PC-9 (cell line): ENCODE data around the gene SMTNL2.
"Not testable (repeated sequence)": the region's sequence is repeated elsewhere in the genome, so short reads cannot be mapped to it uniquely, and the experiment has no call there.

Experiments used
- EZH2 ChIP-seq: fragments of 200-600 bp; sonication (generic); IDR thresholded peaks from 2 replicates; pipeline ENCODE4 v1.8.0; 2017; ENCODE audit warnings: antibody characterized with exemption, low read depth
- TF ChIP-seq, protein P1 (sequence below): fragments of 200-600 bp; sonication (generic); conservative IDR thresholded peaks from 2 replicates; pipeline ENCODE4 v1.6.1; 2017; ENCODE audit warnings: mixed run types, antibody characterized with exemption, mild to moderate bottlenecking, moderate library complexity

- TF ChIP-seq, protein P1, sequence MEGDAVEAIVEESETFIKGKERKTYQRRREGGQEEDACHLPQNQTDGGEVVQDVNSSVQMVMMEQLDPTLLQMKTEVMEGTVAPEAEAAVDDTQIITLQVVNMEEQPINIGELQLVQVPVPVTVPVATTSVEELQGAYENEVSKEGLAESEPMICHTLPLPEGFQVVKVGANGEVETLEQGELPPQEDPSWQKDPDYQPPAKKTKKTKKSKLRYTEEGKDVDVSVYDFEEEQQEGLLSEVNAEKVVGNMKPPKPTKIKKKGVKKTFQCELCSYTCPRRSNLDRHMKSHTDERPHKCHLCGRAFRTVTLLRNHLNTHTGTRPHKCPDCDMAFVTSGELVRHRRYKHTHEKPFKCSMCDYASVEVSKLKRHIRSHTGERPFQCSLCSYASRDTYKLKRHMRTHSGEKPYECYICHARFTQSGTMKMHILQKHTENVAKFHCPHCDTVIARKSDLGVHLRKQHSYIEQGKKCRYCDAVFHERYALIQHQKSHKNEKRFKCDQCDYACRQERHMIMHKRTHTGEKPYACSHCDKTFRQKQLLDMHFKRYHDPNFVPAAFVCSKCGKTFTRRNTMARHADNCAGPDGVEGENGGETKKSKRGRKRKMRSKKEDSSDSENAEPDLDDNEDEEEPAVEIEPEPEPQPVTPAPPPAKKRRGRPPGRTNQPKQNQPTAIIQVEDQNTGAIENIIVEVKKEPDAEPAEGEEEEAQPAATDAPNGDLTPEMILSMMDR, result not testable (repeated sequence)
- TF ChIP-seq EZH2, result not testable (repeated sequence)
Measured at GRCh38 chr17:4595685-4596342, 11.5 kb downstream of the SMTNL2 start.
